Measurements from ENCODE around the gene STRADB.

GRCh38 chr2:201430839-201431238 is 20.7 kb upstream of the STRADB start:
- TF ChIP-seq, protein P1, sequence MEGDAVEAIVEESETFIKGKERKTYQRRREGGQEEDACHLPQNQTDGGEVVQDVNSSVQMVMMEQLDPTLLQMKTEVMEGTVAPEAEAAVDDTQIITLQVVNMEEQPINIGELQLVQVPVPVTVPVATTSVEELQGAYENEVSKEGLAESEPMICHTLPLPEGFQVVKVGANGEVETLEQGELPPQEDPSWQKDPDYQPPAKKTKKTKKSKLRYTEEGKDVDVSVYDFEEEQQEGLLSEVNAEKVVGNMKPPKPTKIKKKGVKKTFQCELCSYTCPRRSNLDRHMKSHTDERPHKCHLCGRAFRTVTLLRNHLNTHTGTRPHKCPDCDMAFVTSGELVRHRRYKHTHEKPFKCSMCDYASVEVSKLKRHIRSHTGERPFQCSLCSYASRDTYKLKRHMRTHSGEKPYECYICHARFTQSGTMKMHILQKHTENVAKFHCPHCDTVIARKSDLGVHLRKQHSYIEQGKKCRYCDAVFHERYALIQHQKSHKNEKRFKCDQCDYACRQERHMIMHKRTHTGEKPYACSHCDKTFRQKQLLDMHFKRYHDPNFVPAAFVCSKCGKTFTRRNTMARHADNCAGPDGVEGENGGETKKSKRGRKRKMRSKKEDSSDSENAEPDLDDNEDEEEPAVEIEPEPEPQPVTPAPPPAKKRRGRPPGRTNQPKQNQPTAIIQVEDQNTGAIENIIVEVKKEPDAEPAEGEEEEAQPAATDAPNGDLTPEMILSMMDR (conservative IDR thresholded peaks at IDR 0.05; ENCODE audit: low read depth, low read length): no peak
- no peak for TF ChIP-seq EZH2 (IDR thresholded peaks at IDR 0.05; ENCODE audit: borderline replicate concordance, low read depth, low read length, poor library complexity, severe bottlenecking)
